Measurements from ENCODE around the gene TNIK.

- TF ChIP-seq ZNF462 (CRISPR knock-in tag; IDR thresholded peaks at IDR 0.05) (no peak), CTCF (conservative IDR thresholded peaks at IDR 0.05; ENCODE audit: low read depth in 2 of 2) (no peak), EZH2 (IDR thresholded peaks at IDR 0.05; ENCODE audit: low read depth, unreplicated experiment) (no peak), JUNB (IDR thresholded peaks at IDR 0.05; ENCODE audit: unreplicated experiment) (no peak), EZH2phosphoT487 (IDR thresholded peaks at IDR 0.05; ENCODE audit: unreplicated experiment) (no peak), ETS1 (IDR thresholded peaks at IDR 0.05) (no peak), CREB1 (CRISPR knock-in tag; IDR thresholded peaks at IDR 0.05; ENCODE audit: low read depth) (no peak), ZNF114 (CRISPR knock-in tag; IDR thresholded peaks at IDR 0.05) (no peak), POLR2AphosphoS5 (IDR thresholded peaks at IDR 0.05; ENCODE audit: low read depth) (no peak), REST (IDR thresholded peaks at IDR 0.05; ENCODE audit: unreplicated experiment) (no peak), NANOG (IDR thresholded peaks at IDR 0.05; ENCODE audit: borderline replicate concordance) (no peak), ZNF331 (CRISPR knock-in tag; IDR thresholded peaks at IDR 0.05; ENCODE audit: low read depth) (no peak)
Observed at GRCh38 chr3:171415070-171415469, 45.1 kb downstream of the TNIK start.
